GM23338 (cell line): ENCODE data around the gene MEGF6. TPM values are rescaled to one million over a fixed set of nuclear protein-coding genes. Genes with fewer than 3 reads are reported as not detected.

Experiments
- ATAC-seq: fragments of 200-7000 bp; cut with Tn5 transposase; 3 replicates; pipeline ENCODE4 v1.9.1; 2020
- DNase-seq: peaks from one replicate; pipeline ENCODE4 v3.0.0-alpha.2; 2015; ENCODE audit warnings: low spot score
- H2AFZ ChIP-seq: fragments of 200-600 bp; sonication (generic); 2 replicates; pipeline ENCODE4 v1.8.0; 2016; ENCODE audit warnings: antibody characterized with exemption, mild to moderate bottlenecking, moderate library complexity
- H3F3A ChIP-seq: fragments of 200-600 bp; sonication (generic); replicated peaks from 2 replicates; pipeline ENCODE4 v1.8.0; 2017; ENCODE audit warnings: antibody characterized with exemption, mixed run types, low read depth
- H3K27ac ChIP-seq: fragments of 200-600 bp; sonication (generic); 2 replicates; pipeline ENCODE4 v1.6.1; 2016; ENCODE audit warnings: low read depth
- H3K27me3 ChIP-seq: fragments of 200-600 bp; sonication (generic); 2 replicates; pipeline ENCODE4 v1.8.0; 2016; ENCODE audit warnings: mild to moderate bottlenecking, mixed run types, moderate library complexity; ENCODE audit not compliant: insufficient read depth
- H3K36me3 ChIP-seq: fragments of 200-600 bp; sonication (generic); 2 replicates; pipeline ENCODE4 v1.8.0; 2016; ENCODE audit warnings: mild to moderate bottlenecking; ENCODE audit not compliant: insufficient read depth
- H3K4me1 ChIP-seq: fragments of 200-600 bp; sonication (generic); 2 replicates; pipeline ENCODE4 v1.8.0; 2016; ENCODE audit warnings: mild to moderate bottlenecking, moderate library complexity; ENCODE audit not compliant: insufficient read depth
- H3K4me2 ChIP-seq: fragments of 200-600 bp; sonication (generic); 2 replicates; pipeline ENCODE4 v1.7.1; 2017; ENCODE audit warnings: mixed run types
- H3K4me3 ChIP-seq: fragments of 200-600 bp; sonication (generic); 2 replicates; pipeline ENCODE4 v1.6.1; 2016; ENCODE audit warnings: mixed run types
- H3K79me2 ChIP-seq: fragments of 200-600 bp; sonication (generic); replicated peaks from 2 replicates; pipeline ENCODE4 v1.8.0; 2017; ENCODE audit warnings: mild to moderate bottlenecking; ENCODE audit not compliant: insufficient read depth
- H3K9me2 ChIP-seq: fragments of 200-600 bp; sonication (generic); 2 replicates; pipeline ENCODE4 v1.8.0; 2017; ENCODE audit not compliant: insufficient read depth
- H4K20me1 ChIP-seq: fragments of 200-600 bp; sonication (generic); replicated peaks from 2 replicates; pipeline ENCODE4 v1.8.0; 2017; ENCODE audit warnings: mild to moderate bottlenecking; ENCODE audit not compliant: insufficient read depth
- H3K27ac Mint-ChIP-seq: 2 replicates; pipeline ENCODE4 v1.8.0; 2020; ENCODE audit warnings: inconsistent platforms, mild to moderate bottlenecking, moderate library complexity, mixed read lengths
- H3K27me3 Mint-ChIP-seq: 3 replicates; pipeline ENCODE4 v1.8.0; 2022; ENCODE audit warnings: low read depth, mild to moderate bottlenecking, moderate library complexity, mixed read lengths, inconsistent platforms; ENCODE audit not compliant: insufficient read depth, poor library complexity
- H3K36me3 Mint-ChIP-seq: 3 replicates; pipeline ENCODE4 v1.8.0; 2021; ENCODE audit warnings: low read depth, mild to moderate bottlenecking, inconsistent platforms, moderate library complexity, mixed read lengths
- H3K4me1 Mint-ChIP-seq: 3 replicates; pipeline ENCODE4 v1.8.0; 2020; ENCODE audit warnings: mild to moderate bottlenecking, inconsistent platforms, mixed read lengths
- H3K4me3 Mint-ChIP-seq: 3 replicates; pipeline ENCODE4 v1.8.0; 2021; ENCODE audit warnings: moderate library complexity, mild to moderate bottlenecking, inconsistent platforms, mixed read lengths
- H3K9me3 Mint-ChIP-seq: 3 replicates; pipeline ENCODE4 v1.8.0; 2020; ENCODE audit warnings: moderate library complexity, mild to moderate bottlenecking, inconsistent platforms, mixed read lengths
- CREB1 ChIP-seq: fragments of 250-450 bp; sonication (Bioruptor Pico); IDR thresholded peaks from 2 replicates; pipeline ENCODE4 v1.5.0; 2020; ENCODE audit warnings: low read depth, mild to moderate bottlenecking, moderate library complexity
- ZNF462 ChIP-seq: fragments of 250-450 bp; sonication (Bioruptor Pico); IDR thresholded peaks from 2 replicates; pipeline ENCODE4 v1.5.0; 2020; ENCODE audit warnings: mild to moderate bottlenecking, moderate library complexity
- polyA plus RNA-seq: library from polyadenylated mRNA; unstranded; fragments of >200 nt; fragmentation: Nextera tagmentation; extraction: Ambion mirVana; gene quantifications from 2 replicates; pipeline ENCODE4 v1.2.1, GENCODE V29; 2016
- total RNA-seq: library from RNA; depleted of rRNA; stranded (reverse); fragments of >200 nt; shearing (Covaris generic); gene quantifications from 2 replicates; pipeline ENCODE4 v1.2.3, GENCODE V29; 2014
- TF ChIP-seq, protein P1 (sequence below), 2 experiments: fragments of 200-600 bp in 1 of 2; sonication (generic) in 1 of 2; conservative IDR thresholded peaks; 2 replicates each; pipeline versions ENCODE4 v1.5.1 to v1.6.1; 2016 to 2017; ENCODE audit warnings: antibody characterized with exemption in 2 of 2, low read depth in 2 of 2, mild to moderate bottlenecking in 2 of 2, moderate library complexity in 1 of 2
- TF ChIP-seq, protein P2 (sequence below): IDR thresholded peaks from 2 replicates; pipeline ENCODE4 v1.6.1; 2016; ENCODE audit warnings: antibody characterized with exemption

The MEGF6 gene
- total and polyA plus RNA-seq, 2 experiments from 2014 or later = 4.0 to 21.4 TPM

DNA sequence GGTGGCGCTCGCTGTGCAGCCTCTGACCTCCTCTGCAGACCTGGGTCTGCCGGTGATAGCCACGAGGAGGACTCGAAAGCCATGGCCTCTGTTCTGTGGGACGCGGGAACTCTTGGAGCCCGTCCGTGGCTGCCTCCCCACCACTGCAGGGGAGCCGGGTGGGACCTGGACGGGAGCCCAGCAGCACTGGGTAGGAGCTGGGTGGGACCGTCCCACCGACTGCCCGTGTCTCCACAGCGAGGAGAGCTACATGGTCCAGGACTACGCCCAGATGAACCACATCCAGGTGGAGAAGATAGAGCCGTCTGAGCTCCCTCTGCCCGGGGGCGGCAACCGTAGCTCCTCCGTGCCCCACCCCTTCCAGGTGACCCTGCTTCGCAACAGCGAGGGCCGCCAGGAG, 133.1 kb downstream of the MEGF6 start (continued):
- TF ChIP-seq ZNF462 (CRISPR knock-in tag) (no peak), CREB1 (CRISPR knock-in tag) (no peak)
- TF ChIP-seq, protein P1, sequence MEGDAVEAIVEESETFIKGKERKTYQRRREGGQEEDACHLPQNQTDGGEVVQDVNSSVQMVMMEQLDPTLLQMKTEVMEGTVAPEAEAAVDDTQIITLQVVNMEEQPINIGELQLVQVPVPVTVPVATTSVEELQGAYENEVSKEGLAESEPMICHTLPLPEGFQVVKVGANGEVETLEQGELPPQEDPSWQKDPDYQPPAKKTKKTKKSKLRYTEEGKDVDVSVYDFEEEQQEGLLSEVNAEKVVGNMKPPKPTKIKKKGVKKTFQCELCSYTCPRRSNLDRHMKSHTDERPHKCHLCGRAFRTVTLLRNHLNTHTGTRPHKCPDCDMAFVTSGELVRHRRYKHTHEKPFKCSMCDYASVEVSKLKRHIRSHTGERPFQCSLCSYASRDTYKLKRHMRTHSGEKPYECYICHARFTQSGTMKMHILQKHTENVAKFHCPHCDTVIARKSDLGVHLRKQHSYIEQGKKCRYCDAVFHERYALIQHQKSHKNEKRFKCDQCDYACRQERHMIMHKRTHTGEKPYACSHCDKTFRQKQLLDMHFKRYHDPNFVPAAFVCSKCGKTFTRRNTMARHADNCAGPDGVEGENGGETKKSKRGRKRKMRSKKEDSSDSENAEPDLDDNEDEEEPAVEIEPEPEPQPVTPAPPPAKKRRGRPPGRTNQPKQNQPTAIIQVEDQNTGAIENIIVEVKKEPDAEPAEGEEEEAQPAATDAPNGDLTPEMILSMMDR (conservative IDR thresholded peaks at IDR 0.05; ENCODE audit: low read depth in 2 of 2) = no peak

GRCh38 chr1:3477241-3477995, 133.9 kb downstream of the MEGF6 start:
- no peaks in the 10 kb centered on the region for H3K27me3 Mint-ChIP-seq
- Histone ChIP-seq H3K27ac (no peak overlapping the region), H3F3A (no peaks in the 10 kb centered on the region), H3K4me2 (no peak overlapping the region), H3K27me3 (no peaks in the 10 kb centered on the region), H3K79me2 (no peaks in the 10 kb centered on the region), H4K20me1 (no peaks in the 10 kb centered on the region), H3K9me2 (no peaks in the 10 kb centered on the region), H3K36me3 (no peaks in the 10 kb centered on the region), H3K4me3 (no peak overlapping the region), H3K4me1 (no peaks in the 10 kb centered on the region), H2AFZ (no peak overlapping the region)
- no peaks in the 10 kb centered on the region for H3K9me3 Mint-ChIP-seq
- H3K27ac Mint-ChIP-seq = no peak overlapping the region
- peaks cover 8% of the 10 kb centered on the region for H3K36me3 Mint-ChIP-seq
- H3K4me3 Mint-ChIP-seq = no peak overlapping the region
- DNase-seq (no peak), ATAC-seq (no peak)
- H3K4me1 Mint-ChIP-seq = no peaks in the 10 kb centered on the region
- TF ChIP-seq, protein P2, sequence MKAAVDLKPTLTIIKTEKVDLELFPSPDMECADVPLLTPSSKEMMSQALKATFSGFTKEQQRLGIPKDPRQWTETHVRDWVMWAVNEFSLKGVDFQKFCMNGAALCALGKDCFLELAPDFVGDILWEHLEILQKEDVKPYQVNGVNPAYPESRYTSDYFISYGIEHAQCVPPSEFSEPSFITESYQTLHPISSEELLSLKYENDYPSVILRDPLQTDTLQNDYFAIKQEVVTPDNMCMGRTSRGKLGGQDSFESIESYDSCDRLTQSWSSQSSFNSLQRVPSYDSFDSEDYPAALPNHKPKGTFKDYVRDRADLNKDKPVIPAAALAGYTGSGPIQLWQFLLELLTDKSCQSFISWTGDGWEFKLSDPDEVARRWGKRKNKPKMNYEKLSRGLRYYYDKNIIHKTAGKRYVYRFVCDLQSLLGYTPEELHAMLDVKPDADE = no peak
- TF ChIP-seq, protein P1 (conservative IDR thresholded peaks at IDR 0.05; ENCODE audit: low read depth in 2 of 2) = no peak
